Retinal pigment epithelial cell (primary cell): Measurements from ENCODE around the gene IL1RN.

Source experiments
- DNase-seq: peaks from one replicate; pipeline ENCODE4 v3.0.0-alpha.2; 2010; ENCODE audit warnings: low read depth
- H3K4me3 ChIP-seq: 2 replicates; pipeline ENCODE4 v1.5.1; 2011; ENCODE audit warnings: mild to moderate bottlenecking, low read length, control low read depth, moderate library complexity
- TF ChIP-seq, protein P1 (sequence below): conservative IDR thresholded peaks from 2 replicates; pipeline ENCODE4 v1.5.1; 2011; ENCODE audit warnings: low read depth, low read length, control low read depth, inconsistent platforms

The IL1RN gene

DNA sequence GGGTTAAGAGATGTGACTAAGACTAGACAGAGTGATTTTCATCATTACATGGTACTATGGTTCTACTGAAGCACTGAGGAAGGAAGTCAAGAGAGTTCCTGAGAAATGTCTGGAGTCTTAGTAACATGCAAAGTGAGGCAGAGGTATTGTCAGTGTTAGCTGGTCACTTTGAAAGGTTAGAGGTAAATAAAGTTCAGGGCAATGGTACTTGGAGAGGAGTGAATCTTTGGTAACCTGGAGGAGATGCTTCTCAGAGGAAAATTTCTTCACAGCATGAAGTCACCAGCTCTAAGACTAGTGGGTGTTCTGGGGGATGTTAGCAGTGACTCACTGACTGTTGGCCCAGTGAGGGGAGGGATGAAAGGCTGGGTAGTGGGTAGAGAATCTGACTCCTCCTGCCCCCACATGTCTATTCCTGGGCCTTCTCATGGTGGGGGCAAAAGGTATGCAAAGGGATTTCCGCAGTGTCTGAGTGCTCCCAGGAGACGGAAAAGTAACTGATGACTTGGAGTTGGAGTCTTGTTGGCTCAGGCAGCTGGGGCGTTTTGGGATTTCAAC, 23.3 kb upstream of the IL1RN start:
- TF ChIP-seq, protein P1, sequence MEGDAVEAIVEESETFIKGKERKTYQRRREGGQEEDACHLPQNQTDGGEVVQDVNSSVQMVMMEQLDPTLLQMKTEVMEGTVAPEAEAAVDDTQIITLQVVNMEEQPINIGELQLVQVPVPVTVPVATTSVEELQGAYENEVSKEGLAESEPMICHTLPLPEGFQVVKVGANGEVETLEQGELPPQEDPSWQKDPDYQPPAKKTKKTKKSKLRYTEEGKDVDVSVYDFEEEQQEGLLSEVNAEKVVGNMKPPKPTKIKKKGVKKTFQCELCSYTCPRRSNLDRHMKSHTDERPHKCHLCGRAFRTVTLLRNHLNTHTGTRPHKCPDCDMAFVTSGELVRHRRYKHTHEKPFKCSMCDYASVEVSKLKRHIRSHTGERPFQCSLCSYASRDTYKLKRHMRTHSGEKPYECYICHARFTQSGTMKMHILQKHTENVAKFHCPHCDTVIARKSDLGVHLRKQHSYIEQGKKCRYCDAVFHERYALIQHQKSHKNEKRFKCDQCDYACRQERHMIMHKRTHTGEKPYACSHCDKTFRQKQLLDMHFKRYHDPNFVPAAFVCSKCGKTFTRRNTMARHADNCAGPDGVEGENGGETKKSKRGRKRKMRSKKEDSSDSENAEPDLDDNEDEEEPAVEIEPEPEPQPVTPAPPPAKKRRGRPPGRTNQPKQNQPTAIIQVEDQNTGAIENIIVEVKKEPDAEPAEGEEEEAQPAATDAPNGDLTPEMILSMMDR = no peak
- DNase-seq = no peak
- H3K4me3 ChIP-seq = no peak overlapping the region

DNA sequence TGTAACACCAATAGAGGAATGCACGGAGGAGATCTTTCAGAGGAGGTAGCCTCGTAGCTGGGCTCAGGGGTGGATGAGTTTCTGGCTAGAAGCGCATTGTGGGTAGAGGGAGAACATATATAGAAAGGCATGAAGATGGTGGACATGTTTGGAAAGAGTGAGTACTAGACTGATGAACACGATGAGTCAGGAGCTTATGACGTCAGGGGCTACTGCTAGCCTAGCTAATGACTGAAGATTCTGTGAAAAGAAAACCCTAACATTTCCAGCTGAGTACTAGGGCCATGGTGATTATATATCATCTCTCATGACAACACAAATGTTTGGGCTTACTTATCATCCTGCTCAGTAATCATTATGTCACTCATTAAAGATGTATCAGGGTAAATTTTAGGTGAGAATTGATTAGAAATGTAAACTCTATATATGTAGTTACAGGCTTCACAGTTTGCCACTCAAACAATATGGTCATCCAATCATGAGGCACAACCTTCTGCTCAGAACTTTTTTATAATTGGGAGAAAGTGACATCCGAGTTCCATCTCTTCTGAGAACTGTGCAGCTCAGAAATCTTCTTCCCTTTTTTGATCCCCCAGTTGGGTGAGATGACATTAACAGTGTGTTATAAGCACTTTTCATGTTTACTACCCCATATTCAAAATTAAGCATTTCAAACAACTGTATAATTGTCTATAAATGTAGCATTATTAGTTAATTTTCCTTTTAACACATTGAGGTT, 22.2 kb upstream of the IL1RN start:
- DNase-seq = no peak
- TF ChIP-seq, protein P1 = no peak
- no peak overlapping the region for H3K4me3 ChIP-seq

DNA sequence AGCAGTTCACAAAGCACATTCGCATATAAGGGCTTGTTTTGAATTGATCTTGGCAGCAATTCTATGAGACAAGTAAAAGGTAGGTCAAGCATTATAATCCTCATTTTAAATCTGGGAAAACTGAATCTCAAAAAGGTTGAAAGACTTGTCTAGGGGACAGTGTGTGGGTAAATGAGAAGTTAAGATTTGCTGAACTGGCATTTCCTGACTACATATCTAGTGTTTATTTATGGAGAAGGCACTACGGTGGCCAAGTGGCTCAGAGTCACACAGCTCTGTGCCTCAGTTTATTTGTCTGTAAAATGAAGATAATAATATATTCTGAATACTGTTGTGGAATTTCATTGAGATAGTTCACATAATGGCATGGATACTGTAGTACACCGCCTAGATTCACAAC, 16.3 kb upstream of the IL1RN start:
- H3K4me3 ChIP-seq = no peak overlapping the region
- peak; percentile 13 for DNase-seq
- TF ChIP-seq, protein P1 = no peak

DNA sequence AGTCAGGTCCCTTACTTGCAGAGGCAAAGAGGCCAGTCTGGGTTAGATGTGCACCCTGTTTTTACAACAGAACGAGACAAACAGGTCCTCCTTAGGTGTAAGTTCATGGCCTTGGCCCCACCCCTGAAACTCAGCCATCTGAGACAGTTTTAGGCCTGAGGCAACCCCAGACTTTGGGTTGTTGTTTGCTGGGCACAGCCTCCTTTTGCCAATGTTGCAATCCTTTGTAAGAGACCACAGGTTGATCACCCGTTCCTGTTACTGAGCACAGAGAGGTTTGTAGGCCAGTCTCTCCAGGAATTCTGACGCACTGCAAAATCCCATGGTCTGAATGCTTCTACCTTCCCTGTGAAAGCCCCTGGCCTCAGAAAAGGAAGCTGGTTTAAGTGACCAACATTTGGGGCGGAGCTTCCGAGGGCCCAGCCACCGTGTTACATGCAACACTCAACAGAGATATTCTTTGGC, 15.5 kb upstream of the IL1RN start:
- no peak for DNase-seq
- no peak overlapping the region for H3K4me3 ChIP-seq

DNA sequence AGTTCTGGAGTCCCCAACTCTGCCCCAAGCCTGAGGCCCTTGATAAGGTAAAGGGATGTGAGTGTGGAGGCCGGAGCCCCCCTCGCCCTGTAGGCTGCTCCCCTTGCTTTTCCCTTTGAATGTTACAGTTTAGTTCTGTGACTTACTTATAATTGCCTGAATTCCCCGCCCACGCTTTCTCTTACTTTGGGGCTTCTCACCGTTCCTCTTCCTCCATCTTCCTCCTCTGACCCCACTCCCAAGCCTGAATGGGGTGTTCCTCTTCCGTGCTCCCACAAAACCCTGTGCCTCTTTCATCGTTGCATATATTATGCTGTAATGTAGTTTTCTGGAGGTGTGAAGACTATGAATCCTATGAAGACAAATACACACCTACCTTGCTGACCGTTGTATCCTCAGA, 15.0 kb upstream of the IL1RN start:
- H3K4me3 ChIP-seq = no peak overlapping the region
- no peak for DNase-seq
- TF ChIP-seq, protein P1 = no peak

More for the DNA sequence above, 15.5 kb upstream of the IL1RN start:
- TF ChIP-seq, protein P1 = no peak

DNA sequence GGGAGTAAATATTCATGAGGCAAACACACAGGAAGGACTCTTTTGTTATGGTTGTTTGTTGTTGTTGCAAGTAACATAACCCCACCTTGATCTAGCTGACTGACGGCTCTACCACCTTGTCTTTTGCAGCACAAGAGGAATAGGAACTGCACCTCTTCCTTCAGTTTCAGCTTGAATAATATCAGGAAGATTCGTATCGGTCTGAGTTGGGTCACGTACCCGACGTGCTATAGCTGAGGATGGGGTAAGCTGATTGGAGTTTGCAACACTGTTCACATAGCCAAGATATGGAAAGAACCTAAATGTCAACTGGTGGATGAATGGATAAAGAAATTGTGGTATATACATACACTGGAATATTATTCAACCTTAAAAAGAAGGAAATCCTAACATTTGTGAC, 14.5 kb upstream of the IL1RN start:
- DNase-seq = no peak
- no peak overlapping the region for H3K4me3 ChIP-seq
- TF ChIP-seq, protein P1 = no peak

DNA sequence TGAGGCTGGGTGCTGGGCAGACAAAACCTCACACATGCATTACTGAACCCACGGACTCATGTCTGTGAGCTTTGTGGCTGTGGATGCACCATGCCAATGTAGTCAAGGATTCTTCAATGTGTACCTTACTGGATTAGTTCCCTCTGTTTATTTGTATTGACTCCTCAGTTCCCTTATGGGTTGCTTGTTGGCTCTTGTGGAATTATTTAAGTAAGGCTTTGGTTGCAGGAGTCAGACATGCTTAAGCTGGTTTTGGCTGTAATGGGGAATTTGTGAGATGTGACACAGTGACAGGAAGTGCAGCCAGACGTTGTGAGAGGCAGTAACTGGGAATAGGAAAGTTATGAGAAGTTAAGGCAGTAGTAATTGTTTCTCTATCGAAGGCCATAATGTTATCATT, 13.6 kb upstream of the IL1RN start:
- TF ChIP-seq, protein P1 = no peak
- no peak for DNase-seq
- H3K4me3 ChIP-seq = no peak overlapping the region
